ENCODE data around the gene CCNC.

DNA sequence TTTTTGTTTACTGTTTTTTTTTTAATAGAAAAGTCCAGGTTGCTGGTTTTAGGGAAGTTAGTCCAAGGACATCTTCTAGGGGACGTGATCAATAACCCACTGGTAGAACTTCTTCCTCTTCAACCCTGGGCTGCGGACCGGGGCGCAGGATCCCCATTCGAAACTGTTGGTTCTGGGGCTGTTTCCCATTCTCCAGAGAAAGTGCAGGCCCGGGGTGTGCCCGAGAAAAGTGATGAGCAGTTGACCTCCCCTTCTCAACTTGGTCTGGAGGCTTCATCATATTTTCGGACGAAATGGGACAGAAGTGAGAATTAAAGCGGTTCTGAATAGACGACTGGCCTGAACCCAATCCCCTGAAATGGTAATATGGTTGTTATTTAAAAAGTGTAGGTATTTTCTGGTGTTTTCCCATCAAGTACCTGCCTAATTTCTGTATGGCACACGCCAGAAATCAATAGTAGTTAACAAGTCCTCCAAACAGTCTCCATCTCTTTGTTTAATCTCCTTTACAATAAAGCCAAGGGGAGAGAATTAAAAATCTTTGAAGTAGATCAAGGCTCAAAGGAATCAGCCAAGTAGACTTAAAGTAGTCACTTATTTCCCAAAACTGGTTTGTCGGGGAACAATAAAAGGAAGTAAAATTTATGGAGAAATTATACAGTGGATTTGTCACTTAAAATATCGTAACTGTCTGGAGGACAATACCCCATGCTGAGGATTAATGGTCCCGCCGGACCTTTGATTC lies 37.6 kb upstream of the CCNC start:
- no peak for TF ChIP-seq CTCF (IDR thresholded peaks at IDR 0.05; ENCODE audit: insufficient read depth, low read depth, low read length)
- TF ChIP-seq EZH2 (IDR thresholded peaks at IDR 0.05; ENCODE audit: insufficient read depth, low read length) = no peak

Data from astrocyte (in vitro differentiated cells and primary cell).